Endothelial cell of umbilical vein (primary cell): ENCODE results near the gene KANK2. TPM values are rescaled to one million over a fixed set of nuclear protein-coding genes. Genes with fewer than 3 reads are reported as not detected.

ENCODE experiments used
- BruUV-seq: library from RNA; stranded (reverse); fragments of 400-500 nt; replicated peaks from 2 replicates; lab custom pipeline; 2021; lab: Mats Ljungman, UMichigan
- CTCF ChIA-PET: fragments of 300-600, 350-600 bp; sonication (Branson Sonifier 250); formaldehyde crosslinking; loops from one replicate; lab custom pipeline; 2021; ENCODE audit warnings: antibody characterized with exemption, inconsistent platforms; lab: Charles Lee
- POLR2A ChIA-PET: fragments of 300-600, 350-600 bp; sonication (Branson Sonifier 250); formaldehyde crosslinking; loops from one replicate; lab custom pipeline; 2021; ENCODE audit warnings: antibody characterized with exemption, inconsistent platforms; lab: Charles Lee
- DNase-seq: peaks from one replicate; pipeline ENCODE4 v3.0.0-alpha.2; 2011; ENCODE audit warnings: low read depth, low spot score
- FAIRE-seq: peaks from 2 replicates; lab custom pipeline; 2011; peaks lifted over from hg19 to GRCh38; lab: Jason Lieb, UNC
- H2AFZ ChIP-seq: 2 replicates; pipeline ENCODE4 v1.6.0; 2012; ENCODE audit warnings: low read depth, low read length, control low read depth, inconsistent platforms
- H3K27ac ChIP-seq: 2 replicates; pipeline ENCODE4 v1.5.1; 2011; ENCODE audit warnings: low read depth, mild to moderate bottlenecking, control low read depth, low read length, moderate library complexity; ENCODE audit not compliant: insufficient read depth
- H3K27me3 ChIP-seq, 2 experiments: 2 replicates each; pipeline versions ENCODE4 v1.6.0 to v1.6.1; 2011; ENCODE audit warnings: low read length in 2 of 2, mixed read lengths in 1 of 2; ENCODE audit not compliant: control insufficient read depth in 2 of 2, insufficient read depth in 2 of 2
- H3K36me3 ChIP-seq, 2 experiments: 2 replicates in 1 of 2; 3 replicates in 1 of 2; pipeline ENCODE4 v1.5.1; 2011; ENCODE audit warnings: low read length in 2 of 2, mild to moderate bottlenecking in 1 of 2, moderate library complexity in 1 of 2; ENCODE audit not compliant: control insufficient read depth in 2 of 2, insufficient read depth in 2 of 2; ENCODE audit errors: extremely low read depth in 1 of 2
- H3K4me1 ChIP-seq: 3 replicates; pipeline ENCODE4 v1.5.1; 2011; ENCODE audit warnings: mild to moderate bottlenecking, low read length; ENCODE audit not compliant: control insufficient read depth, insufficient read depth; ENCODE audit errors: extremely low read depth
- H3K4me2 ChIP-seq: 2 replicates; pipeline ENCODE4 v1.6.1; 2011; ENCODE audit warnings: low read length, control low read depth, mixed read lengths; ENCODE audit not compliant: insufficient read depth
- H3K4me3 ChIP-seq, 3 experiments: fragments of 200-600 bp in 1 of 3; sonication (generic), shearing (Covaris generic) in 1 of 3; replicated peaks in 1 of 3; 2 replicates each; pipeline ENCODE4 v1.5.1; 2011 to 2016; ENCODE audit warnings: control low read depth in 3 of 3, low read length in 3 of 3, mild to moderate bottlenecking in 2 of 3, inconsistent platforms in 1 of 3, low read depth in 1 of 3, moderate library complexity in 1 of 3; ENCODE audit not compliant: insufficient read depth in 1 of 3
- H3K79me2 ChIP-seq: 2 replicates; pipeline ENCODE4 v1.6.0; 2012; ENCODE audit warnings: low read length, inconsistent platforms; ENCODE audit not compliant: control insufficient read depth, insufficient read depth
- H3K9ac ChIP-seq: replicated peaks from 2 replicates; pipeline ENCODE3; 2011; ENCODE audit warnings: low read length, control low read depth; ENCODE audit not compliant: insufficient read depth; ENCODE audit errors: extremely low read depth
- H3K9me1 ChIP-seq: replicated peaks from 3 replicates; pipeline ENCODE4 v1.6.0; 2011; ENCODE audit warnings: mild to moderate bottlenecking, low read length; ENCODE audit not compliant: control insufficient read depth, insufficient read depth; ENCODE audit errors: extremely low read depth
- H3K9me3 ChIP-seq: replicated peaks from 2 replicates; pipeline ENCODE4 v1.5.1; 2012; ENCODE audit warnings: low read length, inconsistent platforms; ENCODE audit not compliant: control insufficient read depth, insufficient read depth
- H4K20me1 ChIP-seq: replicated peaks from 2 replicates; pipeline ENCODE3; 2011; ENCODE audit warnings: mild to moderate bottlenecking, low read length; ENCODE audit not compliant: control insufficient read depth, insufficient read depth; ENCODE audit errors: extremely low read depth
- CTCF ChIP-seq, 2 donors: IDR thresholded peaks; 1 replicate in 1 of 2; 2 replicates in 1 of 2; pipeline ENCODE4 v1.5.1; 2011; ENCODE audit warnings: low read length in 2 of 2, mild to moderate bottlenecking in 2 of 2, moderate library complexity in 2 of 2, control low read depth in 1 of 2, inconsistent platforms in 1 of 2, low read depth in 1 of 2; ENCODE audit not compliant: insufficient read depth in 1 of 2; ENCODE audit errors: extremely low read depth in 1 of 2
- EZH2 ChIP-seq: IDR thresholded peaks from 2 replicates; pipeline ENCODE4 v1.6.1; 2012; ENCODE audit warnings: borderline replicate concordance, low read depth, mild to moderate bottlenecking, moderate library complexity, low read length, inconsistent platforms; ENCODE audit not compliant: severe bottlenecking
- FOS ChIP-seq: IDR thresholded peaks from 2 replicates; pipeline ENCODE4 v1.6.1; 2011; ENCODE audit warnings: mild to moderate bottlenecking, low read length, moderate library complexity, borderline replicate concordance; ENCODE audit not compliant: insufficient read depth
- GATA2 ChIP-seq: IDR thresholded peaks from 2 replicates; pipeline ENCODE4 v1.7.0; 2011; ENCODE audit warnings: low read depth, mild to moderate bottlenecking, moderate library complexity, mixed read lengths, low read length; ENCODE audit not compliant: insufficient read length, insufficient read depth
- JUN ChIP-seq: IDR thresholded peaks from 2 replicates; pipeline ENCODE4 v1.6.1; 2011; ENCODE audit warnings: borderline replicate concordance, low read depth; ENCODE audit not compliant: insufficient read length, insufficient read depth
- MAX ChIP-seq: IDR thresholded peaks from 2 replicates; pipeline ENCODE4 v1.6.1; 2011; ENCODE audit not compliant: insufficient read depth, insufficient read length
- MYC ChIP-seq: IDR thresholded peaks from one replicate; pipeline ENCODE4 v1.6.1; 2011; ENCODE audit warnings: mild to moderate bottlenecking, low read depth, low read length
- POLR2A ChIP-seq: IDR thresholded peaks from 2 replicates; pipeline ENCODE4 v1.6.1; 2012; ENCODE audit warnings: low read depth, mild to moderate bottlenecking, control low read depth, low read length
- POLR2AphosphoS5 ChIP-seq: IDR thresholded peaks from 2 replicates; pipeline ENCODE4 v1.6.1; 2012; ENCODE audit warnings: low read depth, mild to moderate bottlenecking, control low read depth, low read length, moderate library complexity; ENCODE audit not compliant: insufficient read depth
- dilution Hi-C: fragments of 300-500 bp; cut with MboI; formaldehyde crosslinking; loops from one replicate; pipeline ENCODE4 v1.15.0; 2019; ENCODE audit warnings: low sequenced_read_pairs; ENCODE audit not compliant: extremely low pct_ligation_motif_present
- intact Hi-C: fragments of 100-400 bp; cut with micrococcal nuclease; formaldehyde crosslinking; loops from one replicate; pipeline ENCODE4 v1.10.0; 2022
- polyA plus RNA-seq, 4 experiments: library from polyadenylated mRNA; depleted of rRNA in 3 of 4; stranded (reverse) in 3 of 4; unstranded in 1 of 4; fragments of >200 nt; gene quantifications; 2 replicates each; pipeline versions ENCODE4 v1.2.1 to v1.2.3, GENCODE V29; 2011 to 2012; ENCODE audit warnings: missing spikeins in 1 of 4
- total RNA-seq: library from RNA; stranded (reverse); gene quantifications from 2 replicates; pipeline ENCODE4 v1.2.3, GENCODE V29; 2021

KANK2 gene
- total and polyA plus RNA-seq, 2 donors (not counting 3 experiments of a cell fraction or from before 2014, with no cell fraction given), result 41.7 to 77.9 TPM

- BruUV-seq, result no TSS peak
- FAIRE-seq (no peak), DNase-seq (no peak)
- no peaks in the 10 kb centered on the region for H3K9me1 ChIP-seq
- no peaks in the 10 kb centered on the region for H4K20me1 ChIP-seq
- dilution Hi-C loops, result no loop called here
- POLR2A ChIA-PET, result no interaction called here
- CTCF ChIA-PET, result no interaction called here
- H3K4me2 ChIP-seq, result no peak overlapping the region
- H3K9me3 ChIP-seq, result no peaks in the 10 kb centered on the region
- H3K9ac ChIP-seq, result no peak overlapping the region
- H2AFZ ChIP-seq, result no peak overlapping the region
- H3K79me2 ChIP-seq, result no peaks in the 10 kb centered on the region
- TF ChIP-seq CTCF (IDR thresholded peaks at IDR 0.05; ENCODE audit: extremely low read depth in 1 of 2, insufficient read depth in 1 of 2, low read depth in 1 of 2, low read length in 2 of 2) (no peak), EZH2 (no peak), GATA2 (no peak), POLR2A (no peak), FOS (no peak), MYC (no peak), POLR2AphosphoS5 (no peak), JUN (no peak), MAX (no peak)
- H3K27ac ChIP-seq, result no peak overlapping the region
- no peak overlapping the region for H3K4me3 ChIP-seq
- H3K4me1 ChIP-seq, result no peaks in the 10 kb centered on the region
- H3K27me3 ChIP-seq, result no peaks in the 10 kb centered on the region
- intact Hi-C loops, result no loop called here
- peaks cover 19 to 37% of the 10 kb centered on the region in 2 experiments for H3K36me3 ChIP-seq
Observed at GRCh38 chr19:11225172-11225571, 27.8 kb upstream of the KANK2 start.
